HEK293 (cell line): ENCODE results near the gene DPY19L1.

Experiments
- ATF2 ChIP-seq: fragments of 450-650 bp; formaldehyde crosslinking; IDR thresholded peaks from 2 replicates; pipeline ENCODE4 v1.5.1; 2016; ENCODE audit warnings: missing biosample characterization, missing genetic modification characterization, low read depth
- CTCF ChIP-seq: fragments of 450-650 bp; formaldehyde crosslinking; IDR thresholded peaks from 2 replicates; pipeline ENCODE4 v1.5.1; 2016; ENCODE audit warnings: missing biosample characterization, missing genetic modification characterization
- ZEB2 ChIP-seq: fragments of 450-650 bp; formaldehyde crosslinking; IDR thresholded peaks from 2 replicates; pipeline ENCODE4 v1.5.1; 2016; ENCODE audit warnings: missing biosample characterization, missing genetic modification characterization
- ZNF133 ChIP-seq: fragments of 450-650 bp; formaldehyde crosslinking; IDR thresholded peaks from 2 replicates; pipeline ENCODE4 v1.5.1; 2016; ENCODE audit warnings: missing biosample characterization, missing genetic modification characterization
- ZNF155 ChIP-seq: fragments of 450-650 bp; formaldehyde crosslinking; IDR thresholded peaks from 2 replicates; pipeline ENCODE4 v1.5.1; 2016; ENCODE audit warnings: missing biosample characterization, missing genetic modification characterization
- ZNF311 ChIP-seq: fragments of 450-650 bp; formaldehyde crosslinking; IDR thresholded peaks from 2 replicates; pipeline ENCODE4 v1.5.1; 2017; ENCODE audit warnings: missing biosample characterization, missing genetic modification characterization, borderline replicate concordance
- ZNF629 ChIP-seq: fragments of 450-650 bp; formaldehyde crosslinking; IDR thresholded peaks from 2 replicates; pipeline ENCODE4 v1.5.1; 2017; ENCODE audit warnings: missing biosample characterization, missing genetic modification characterization
- ZNF707 ChIP-seq: fragments of 450-650 bp; formaldehyde crosslinking; IDR thresholded peaks from 2 replicates; pipeline ENCODE4 v1.5.1; 2016; ENCODE audit warnings: missing biosample characterization, missing genetic modification characterization
- ZNF777 ChIP-seq: fragments of 450-650 bp; formaldehyde crosslinking; IDR thresholded peaks from 2 replicates; pipeline ENCODE4 v1.5.1; 2017; ENCODE audit warnings: missing biosample characterization, missing genetic modification characterization, borderline replicate concordance
- ZSCAN18 ChIP-seq: fragments of 450-650 bp; formaldehyde crosslinking; IDR thresholded peaks from 2 replicates; pipeline ENCODE4 v1.5.1; 2016; ENCODE audit warnings: missing biosample characterization, missing genetic modification characterization

- no peak for TF ChIP-seq ZEB2 (tag by site-specific recombination)
- no peak for TF ChIP-seq ZNF311
- TF ChIP-seq ZNF629 (tag by site-specific recombination) = no peak
- no peak for TF ChIP-seq ZNF133
- TF ChIP-seq ZNF707 (tag by site-specific recombination) = no peak
- no peak for TF ChIP-seq CTCF (tag by site-specific recombination)
- no peak for TF ChIP-seq ZNF777 (tag by site-specific recombination)
- TF ChIP-seq ZNF155 (tag by site-specific recombination) = no peak
- no peak for TF ChIP-seq ZSCAN18 (tag by site-specific recombination)
- TF ChIP-seq ATF2 (tag by site-specific recombination) = no peak
These were observed 5.1 kb downstream of the DPY19L1 start for GRCh38 chr7:35032166-35032565.
